ENCODE data around the gene MCF2L.

The MCF2L gene

DNA sequence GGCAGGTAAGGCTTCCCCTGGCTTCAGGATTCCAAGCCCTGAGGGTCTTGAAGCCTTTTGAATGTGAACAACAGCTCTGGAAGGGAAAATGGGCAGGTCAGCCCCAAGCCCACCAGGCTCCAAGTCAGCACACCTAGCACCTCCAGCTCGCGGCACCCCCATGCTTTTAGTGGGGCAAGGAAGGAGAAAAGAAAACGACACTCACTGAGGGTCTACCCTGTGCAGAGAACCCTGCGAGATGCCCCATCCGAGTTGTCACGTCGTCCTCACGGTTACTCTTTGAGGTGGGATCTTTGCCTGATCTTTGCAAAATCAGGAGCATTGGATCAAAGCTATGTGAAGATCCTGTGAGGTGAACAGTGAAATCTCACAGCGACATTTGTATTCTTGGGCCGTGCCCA is 147.9 kb downstream of the MCF2L start:
- DNase-seq = no peak

DNA sequence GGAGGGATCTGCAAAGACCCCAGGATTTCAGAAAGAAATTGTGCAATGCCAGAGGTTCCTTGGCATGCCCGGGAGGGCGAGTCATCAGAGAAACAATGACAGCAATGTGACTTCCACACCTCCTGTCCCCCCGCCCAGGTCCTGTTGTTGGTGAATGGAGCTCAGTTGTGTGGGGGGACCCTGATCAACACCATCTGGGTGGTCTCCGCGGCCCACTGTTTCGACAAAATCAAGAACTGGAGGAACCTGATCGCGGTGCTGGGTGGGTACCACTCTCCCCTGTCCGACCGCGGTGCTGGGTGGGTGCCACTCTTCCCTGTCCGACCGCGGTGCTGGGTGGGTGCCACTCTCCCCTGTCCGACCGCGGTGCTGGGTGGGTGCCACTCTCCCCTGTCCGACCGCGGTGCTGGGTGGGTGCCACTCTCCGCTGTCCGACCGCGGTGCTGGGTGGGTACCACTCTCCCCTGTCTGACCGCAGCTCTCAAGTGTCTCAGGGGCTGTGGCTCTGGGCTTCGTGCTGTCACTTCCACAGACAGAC is 148.4 kb downstream of the MCF2L start:
- no peak for DNase-seq

GRCh38 chr13:113117911-113118260 is 148.9 kb downstream of the MCF2L start:
- no peak for DNase-seq

DNA sequence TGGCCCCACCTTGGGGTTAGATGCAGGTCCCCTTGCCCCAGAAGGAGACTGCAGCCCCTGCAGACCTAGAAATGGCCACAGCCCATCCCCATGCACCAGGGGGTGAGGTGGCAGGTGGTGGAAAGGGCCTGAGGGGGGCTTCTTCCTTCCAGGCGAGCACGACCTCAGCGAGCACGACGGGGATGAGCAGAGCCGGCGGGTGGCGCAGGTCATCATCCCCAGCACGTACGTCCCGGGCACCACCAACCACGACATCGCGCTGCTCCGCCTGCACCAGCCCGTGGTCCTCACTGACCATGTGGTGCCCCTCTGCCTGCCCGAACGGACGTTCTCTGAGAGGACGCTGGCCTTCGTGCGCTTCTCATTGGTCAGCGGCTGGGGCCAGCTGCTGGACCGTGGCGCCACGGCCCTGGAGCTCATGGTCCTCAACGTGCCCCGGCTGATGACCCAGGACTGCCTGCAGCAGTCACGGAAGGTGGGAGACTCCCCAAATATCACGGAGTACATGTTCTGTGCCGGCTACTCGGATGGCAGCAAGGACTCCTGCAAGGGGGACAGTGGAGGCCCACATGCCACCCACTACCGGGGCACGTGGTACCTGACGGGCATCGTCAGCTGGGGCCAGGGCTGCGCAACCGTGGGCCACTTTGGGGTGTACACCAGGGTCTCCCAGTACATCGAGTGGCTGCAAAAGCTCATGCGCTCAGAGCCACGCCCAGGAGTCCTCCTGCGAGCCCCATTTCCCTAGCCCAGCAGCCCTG is 149.4 kb downstream of the MCF2L start:
- no peak for DNase-seq

DNA sequence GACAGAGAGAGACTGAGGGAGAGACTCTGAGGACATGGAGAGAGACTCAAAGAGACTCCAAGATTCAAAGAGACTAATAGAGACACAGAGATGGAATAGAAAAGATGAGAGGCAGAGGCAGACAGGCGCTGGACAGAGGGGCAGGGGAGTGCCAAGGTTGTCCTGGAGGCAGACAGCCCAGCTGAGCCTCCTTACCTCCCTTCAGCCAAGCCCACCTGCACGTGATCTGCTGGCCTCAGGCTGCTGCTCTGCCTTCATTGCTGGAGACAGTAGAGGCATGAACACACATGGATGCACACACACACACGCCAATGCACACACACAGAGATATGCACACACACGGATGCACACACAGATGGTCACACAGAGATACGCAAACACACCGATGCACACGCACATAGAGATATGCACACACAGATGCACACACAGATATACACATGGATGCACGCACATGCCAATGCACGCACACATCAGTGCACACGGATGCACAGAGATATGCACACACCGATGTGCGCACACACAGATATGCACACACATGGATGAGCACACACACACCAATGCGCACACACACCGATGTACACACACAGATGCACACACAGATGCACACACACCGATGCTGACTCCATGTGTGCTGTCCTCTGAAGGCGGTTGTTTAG is 150.3 kb downstream of the MCF2L start:
- no peak for DNase-seq

- DNase-seq = no peak
Observed at GRCh38 chr13:113119822-113120189, 150.8 kb downstream of the MCF2L start.

DNA sequence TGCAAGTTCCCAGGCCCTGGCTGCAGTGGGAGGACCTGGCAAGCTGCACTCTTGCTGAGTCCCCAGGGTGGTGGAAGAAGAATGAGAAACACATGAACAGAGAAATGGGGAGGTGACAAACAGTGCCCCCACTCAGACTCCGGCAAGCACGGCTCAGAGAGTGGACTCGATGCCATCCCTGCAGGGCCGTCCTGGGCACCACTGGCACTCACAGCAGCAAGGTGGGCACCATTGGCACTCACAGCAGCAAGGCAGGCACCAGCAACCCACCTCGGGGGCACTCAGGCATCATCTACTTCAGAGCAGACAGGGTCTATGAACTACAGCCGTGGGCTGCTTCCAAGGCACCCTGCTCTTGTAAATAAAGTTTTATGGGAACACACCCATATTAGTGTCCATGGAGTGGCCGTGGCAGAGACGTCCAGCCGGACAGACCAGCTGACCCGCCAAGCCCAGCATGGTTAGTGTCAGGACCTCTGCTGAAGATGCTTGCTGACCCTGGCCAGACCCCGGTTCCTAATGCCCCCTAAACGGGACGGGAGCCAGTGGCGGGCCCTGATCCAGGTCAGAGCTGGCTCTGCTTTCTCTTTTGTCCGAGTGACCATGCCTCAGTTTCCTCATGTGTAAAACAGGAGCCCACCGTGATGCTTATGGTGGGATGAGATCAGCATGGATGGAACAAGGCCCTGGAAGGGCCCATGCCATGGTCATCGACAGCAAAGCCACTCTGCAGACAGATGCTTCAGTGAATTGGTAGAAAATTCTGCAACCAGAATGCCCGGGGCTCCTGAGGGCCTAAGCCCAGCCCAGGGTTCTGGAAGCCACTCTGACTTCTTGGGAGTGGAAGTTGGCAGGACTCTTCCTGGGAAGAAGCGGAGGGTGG is 151.5 kb downstream of the MCF2L start:
- DNase-seq = no peak

- DNase-seq = no peak
Observed at GRCh38 chr13:113121183-113121927, 152.3 kb downstream of the MCF2L start.

GRCh38 chr13:113121928-113122471 is 153.0 kb downstream of the MCF2L start:
- no peak for DNase-seq

DNA sequence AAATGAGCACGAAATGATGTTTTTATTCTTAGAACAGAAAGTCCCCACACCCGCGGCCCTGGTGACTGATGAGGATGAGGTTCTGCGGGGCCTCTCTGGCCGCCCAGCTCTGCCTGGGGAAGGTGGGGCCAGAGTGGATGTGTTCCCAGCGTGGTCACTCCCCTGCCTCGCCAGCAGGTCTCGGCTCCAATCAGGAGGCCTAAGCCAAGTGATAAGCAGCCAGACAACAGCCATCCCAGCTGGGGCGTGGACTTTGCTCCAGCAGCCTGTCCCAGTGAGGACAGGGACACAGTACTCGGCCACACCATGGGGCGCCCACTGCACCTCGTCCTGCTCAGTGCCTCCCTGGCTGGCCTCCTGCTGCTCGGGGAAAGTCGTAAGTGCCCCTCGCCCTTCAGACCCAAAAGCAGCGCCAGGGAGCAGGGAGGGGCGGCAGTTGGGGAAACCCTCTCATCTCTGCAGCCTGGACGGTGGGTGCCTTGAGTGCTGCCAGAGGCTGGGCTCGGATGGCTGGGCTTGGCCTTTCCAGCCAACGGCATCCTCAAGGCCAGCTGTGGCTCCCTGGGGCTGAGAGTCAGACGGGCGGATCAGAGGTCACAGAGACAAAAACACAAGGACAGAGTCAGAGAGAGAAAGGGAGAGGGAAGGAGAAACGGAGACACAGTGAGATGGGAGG is 153.7 kb downstream of the MCF2L start, which contains the start of gene F10:
TSS of gene F10 (plus strand) at position 250 of the 676 bp plus-strand sequence. CDS start at position 307, 57 bp downstream.
- no peak for DNase-seq

DNA sequence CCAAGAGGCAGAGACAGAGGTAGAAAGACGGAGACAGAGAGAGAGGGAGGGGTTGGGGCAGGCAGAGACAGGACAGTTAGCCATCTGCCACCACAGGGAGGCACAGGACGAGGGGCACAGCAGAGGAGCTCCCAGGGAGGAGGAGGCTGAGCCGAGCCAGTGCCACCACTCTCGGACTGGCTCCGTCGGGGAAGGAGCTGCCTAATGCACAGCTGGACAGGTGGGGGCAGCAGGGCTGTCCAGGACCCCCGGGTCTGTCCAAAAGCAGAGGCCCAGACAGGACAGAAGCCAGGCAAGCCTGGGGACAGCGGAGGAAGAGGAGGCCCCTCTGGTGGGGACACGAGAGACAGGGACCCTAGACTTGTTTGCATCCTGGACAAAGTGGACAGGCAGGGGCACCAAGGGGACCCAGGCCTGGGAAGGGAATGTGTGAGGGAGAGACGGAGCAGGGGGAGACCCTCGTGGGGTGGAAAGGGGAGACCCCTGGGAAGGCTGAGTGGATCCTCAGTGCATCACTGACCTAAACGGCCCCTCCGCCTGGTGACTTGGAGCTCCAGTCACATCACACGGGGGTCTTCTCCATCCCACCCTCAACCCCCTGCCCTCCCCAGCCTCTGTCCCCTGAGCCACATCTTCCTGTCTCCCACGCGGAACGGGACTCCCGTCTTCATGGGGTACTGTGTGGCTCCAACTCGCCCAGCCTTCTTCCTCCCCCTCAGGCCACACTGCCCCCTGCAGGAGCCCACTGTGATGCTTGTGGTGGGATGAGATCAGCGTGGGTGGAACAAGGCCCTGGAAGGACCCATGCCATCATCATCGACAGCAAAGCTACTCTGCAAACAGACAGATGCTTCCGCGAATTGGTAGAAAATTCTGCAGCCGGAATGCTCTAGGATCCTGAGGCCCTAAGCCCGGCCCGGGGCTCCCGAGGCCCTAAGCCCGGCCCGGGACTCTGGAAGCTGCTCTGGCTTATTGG is 154.5 kb downstream of the MCF2L start:
- DNase-seq = no peak

GRCh38 chr13:113124211-113124970 is 155.4 kb downstream of the MCF2L start:
- no peak for DNase-seq

GRCh38 chr13:113125506-113126264 is 156.7 kb downstream of the MCF2L start:
- no peak for DNase-seq

DNA sequence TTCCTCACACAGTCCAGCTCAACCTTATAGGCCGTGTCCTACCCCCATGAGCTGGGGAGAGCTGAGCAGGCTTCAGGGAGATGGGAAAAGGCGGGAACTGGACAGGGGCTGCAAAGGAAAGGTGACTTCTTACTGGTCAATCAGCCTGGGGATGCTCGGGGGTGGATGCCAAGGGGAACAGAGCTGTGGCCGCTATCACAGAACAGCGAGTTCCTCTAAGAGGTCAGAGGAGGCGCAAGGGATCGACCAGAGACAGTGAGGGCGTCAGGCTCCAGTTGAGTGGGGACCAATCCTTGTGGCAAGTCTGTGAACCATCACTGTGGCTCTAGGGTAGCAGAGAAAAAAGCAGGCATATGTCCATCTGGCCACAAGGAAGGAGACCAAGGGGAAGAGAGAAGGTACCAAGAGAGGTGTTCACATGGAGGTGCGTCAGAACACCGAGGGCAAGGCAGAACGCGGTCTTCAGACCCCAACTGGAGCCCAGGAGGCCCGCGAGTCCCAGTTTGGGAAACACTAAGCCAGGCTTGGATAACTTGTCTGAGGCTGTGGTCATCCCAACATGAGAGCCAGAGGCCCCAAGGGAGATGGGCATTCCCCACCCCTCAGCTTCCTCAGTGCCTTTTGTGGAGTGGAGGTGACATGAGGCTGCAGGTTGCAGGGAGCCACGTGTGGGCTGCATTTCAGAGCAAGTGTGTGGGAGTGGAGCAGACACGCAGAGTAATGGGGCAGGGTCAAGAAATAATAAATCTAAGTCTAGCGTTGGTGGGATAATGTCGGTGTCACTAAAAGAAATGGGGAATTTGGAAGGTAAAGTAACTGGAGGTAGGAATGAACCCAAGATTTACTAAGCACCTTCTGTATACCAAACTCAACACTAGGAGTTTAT is 157.5 kb downstream of the MCF2L start:
- DNase-seq = no peak

DNA sequence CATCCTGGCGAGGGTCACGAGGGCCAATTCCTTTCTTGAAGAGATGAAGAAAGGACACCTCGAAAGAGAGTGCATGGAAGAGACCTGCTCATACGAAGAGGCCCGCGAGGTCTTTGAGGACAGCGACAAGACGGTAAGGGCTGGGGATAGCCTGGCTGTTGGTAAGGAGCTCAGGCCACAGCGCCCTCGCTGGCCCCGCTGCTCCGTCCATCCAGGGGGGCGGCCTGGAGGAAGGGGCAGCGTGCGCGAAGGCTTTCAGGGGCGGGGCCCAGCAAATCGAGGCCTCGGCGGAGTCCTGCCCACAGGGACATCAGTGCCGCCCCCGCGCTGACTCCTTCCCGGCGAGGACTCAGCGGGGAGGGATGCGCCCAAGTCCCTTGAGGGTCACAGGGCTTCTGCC is 160.5 kb downstream of the MCF2L start:
- DNase-seq = no peak

DNA sequence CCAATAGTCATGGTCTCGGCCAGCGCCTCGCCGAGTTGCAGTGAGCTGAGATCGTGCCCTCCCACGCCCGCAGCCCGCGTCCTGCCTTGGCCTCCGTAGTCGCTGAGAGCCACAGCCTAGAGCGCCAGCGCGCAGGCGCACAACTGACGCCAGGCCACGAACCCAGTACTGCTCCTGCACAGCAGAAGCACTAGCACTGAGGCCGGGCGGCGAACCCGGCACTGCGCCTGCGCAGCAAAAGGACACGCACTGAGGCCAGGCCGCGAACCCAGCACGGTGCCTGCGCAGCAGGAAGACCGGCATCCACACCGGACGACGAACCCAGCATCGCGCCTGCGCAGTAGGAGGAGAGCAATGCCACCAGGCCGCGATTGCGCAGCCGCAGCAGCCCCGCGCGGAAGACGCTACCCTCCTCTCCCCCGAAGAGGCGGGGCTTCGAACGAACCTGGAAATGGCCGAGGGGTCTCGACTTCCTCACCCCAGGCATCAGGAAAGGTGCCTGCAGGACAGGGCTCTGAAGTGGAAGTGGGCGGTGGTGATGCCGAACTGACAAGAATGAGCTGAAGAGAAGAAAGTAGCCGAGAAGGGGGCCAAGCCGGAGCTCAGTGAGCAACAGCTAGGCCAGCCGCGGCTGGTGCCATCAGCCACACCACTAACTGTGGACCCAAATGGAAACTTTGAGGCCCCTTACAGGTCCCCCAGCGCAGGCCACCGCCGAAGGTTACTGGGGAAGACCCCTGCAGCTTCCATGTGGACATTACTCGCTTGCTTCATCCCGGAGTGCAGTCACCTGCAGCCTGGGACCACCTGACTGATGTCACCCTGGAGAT is 161.1 kb downstream of the MCF2L start:
- no peak for DNase-seq

DNA sequence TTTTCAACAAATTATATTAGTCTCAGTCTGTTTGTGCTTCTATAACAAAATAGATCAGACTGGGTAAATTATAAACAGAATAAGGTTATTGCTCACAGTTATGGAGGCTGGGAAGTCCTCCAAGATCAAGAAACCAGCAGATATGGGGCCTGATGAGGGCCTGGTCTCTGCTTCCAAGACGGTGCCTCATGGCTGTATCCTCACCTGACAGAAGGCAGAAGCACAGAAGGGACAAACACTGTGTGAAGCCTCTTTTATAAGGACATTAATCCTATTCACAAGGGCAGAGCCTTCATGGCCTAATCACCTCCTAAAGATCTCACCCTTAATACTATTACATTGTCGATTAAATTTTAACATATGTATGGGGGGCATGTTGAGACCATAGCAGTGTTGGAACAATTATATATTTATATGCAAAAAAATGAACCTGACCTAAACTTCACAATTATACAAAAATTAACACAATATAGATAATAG is 166.3 kb downstream of the MCF2L start:
- DNase-seq = no peak
